DND-41 (cell line): ENCODE results near the gene AKT1.

Experiments used
- CTCF ChIP-seq: IDR thresholded peaks from 2 replicates; pipeline ENCODE4 v1.5.1; 2012; ENCODE audit warnings: borderline replicate concordance, low read length, moderate library complexity, mild to moderate bottlenecking; ENCODE audit not compliant: poor library complexity, severe bottlenecking; ENCODE audit errors: extremely low read depth
- EZH2 ChIP-seq: IDR thresholded peaks from 3 replicates; pipeline ENCODE4 v1.6.1; 2012; ENCODE audit warnings: borderline replicate concordance, low read depth, mild to moderate bottlenecking, moderate library complexity, low read length, inconsistent platforms; ENCODE audit not compliant: severe bottlenecking

GRCh38 chr14:104739026-104739425 is 56.5 kb downstream of the AKT1 start:
- TF ChIP-seq CTCF (no peak), EZH2 (no peak)
